MM.1S (cell line): ENCODE results near the gene TXNDC17.

Source experiments
- EZH2 ChIP-seq: fragments of 300-600 bp; sonication (generic); optimal IDR thresholded peaks from 2 replicates; pipeline ENCODE3; 2017; ENCODE audit warnings: low read depth, mild to moderate bottlenecking, antibody characterized with exemption, low read length, mixed read lengths
- EZH2phosphoT487 ChIP-seq: fragments of 300-600 bp; sonication (generic); IDR thresholded peaks from 2 replicates; pipeline ENCODE4 v1.6.1; 2018; ENCODE audit warnings: antibody characterized with exemption, low read length
- TF ChIP-seq, protein P1 (sequence below): fragments of 300-600 bp; sonication (generic); IDR thresholded peaks from 2 replicates; pipeline ENCODE4 v1.5.1; 2016; ENCODE audit warnings: antibody characterized with exemption, low read length, mixed read lengths

DNA sequence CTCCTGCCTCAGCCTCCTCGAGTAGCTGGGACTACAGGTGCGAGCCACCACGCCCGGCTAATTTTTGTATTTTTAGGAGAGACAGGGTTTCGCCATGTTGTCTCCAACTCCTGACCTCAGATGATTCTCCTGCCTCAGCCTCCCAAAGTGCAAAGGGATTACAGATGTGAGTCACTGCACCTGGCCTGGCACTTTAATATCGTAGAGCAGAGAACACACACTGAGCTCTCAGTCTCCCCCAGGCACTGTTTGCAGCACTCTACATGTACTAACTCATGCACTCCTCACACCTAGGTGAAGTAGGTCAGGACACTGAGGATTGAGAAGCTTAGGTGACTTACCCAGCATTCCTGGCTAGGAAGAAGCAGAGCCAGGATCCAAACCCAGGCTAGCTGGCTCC is 25.7 kb downstream of the TXNDC17 start:
- TF ChIP-seq EZH2 (no peak), EZH2phosphoT487 (no peak)
- TF ChIP-seq, protein P1, sequence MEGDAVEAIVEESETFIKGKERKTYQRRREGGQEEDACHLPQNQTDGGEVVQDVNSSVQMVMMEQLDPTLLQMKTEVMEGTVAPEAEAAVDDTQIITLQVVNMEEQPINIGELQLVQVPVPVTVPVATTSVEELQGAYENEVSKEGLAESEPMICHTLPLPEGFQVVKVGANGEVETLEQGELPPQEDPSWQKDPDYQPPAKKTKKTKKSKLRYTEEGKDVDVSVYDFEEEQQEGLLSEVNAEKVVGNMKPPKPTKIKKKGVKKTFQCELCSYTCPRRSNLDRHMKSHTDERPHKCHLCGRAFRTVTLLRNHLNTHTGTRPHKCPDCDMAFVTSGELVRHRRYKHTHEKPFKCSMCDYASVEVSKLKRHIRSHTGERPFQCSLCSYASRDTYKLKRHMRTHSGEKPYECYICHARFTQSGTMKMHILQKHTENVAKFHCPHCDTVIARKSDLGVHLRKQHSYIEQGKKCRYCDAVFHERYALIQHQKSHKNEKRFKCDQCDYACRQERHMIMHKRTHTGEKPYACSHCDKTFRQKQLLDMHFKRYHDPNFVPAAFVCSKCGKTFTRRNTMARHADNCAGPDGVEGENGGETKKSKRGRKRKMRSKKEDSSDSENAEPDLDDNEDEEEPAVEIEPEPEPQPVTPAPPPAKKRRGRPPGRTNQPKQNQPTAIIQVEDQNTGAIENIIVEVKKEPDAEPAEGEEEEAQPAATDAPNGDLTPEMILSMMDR = no peak
